ENCODE results near the gene APBB1IP. TPM values are rescaled to one million over a fixed set of nuclear protein-coding genes. Genes with fewer than 3 reads are reported as not detected.
"Not testable (repeated sequence)": the region's sequence is repeated elsewhere in the genome, so short reads cannot be mapped to it uniquely, and the experiment has no call there.

APBB1IP gene
- polyA plus RNA-seq (ENCODE audit: insufficient read depth in 1 of 5, insufficient read length in 5 of 5, low replicate concordance in 1 of 5), result 1 to 10 TPM; 1.7 to 2.6 (median 2.2) TPM
- long read RNA-seq, donor 1, result 0 reads
- long read RNA-seq, donor 2, result 0 reads
- long read RNA-seq, donor 3, result 0 reads
- long read RNA-seq, donor 4, result 0 reads
- long read RNA-seq, donor 5, result 0 reads
- long read RNA-seq, donor 6, result 0 reads
- long read RNA-seq, donor 7, result 0 reads
- long read RNA-seq, donor 8, partial matches to known transcripts, result 0 of 1 reads
- long read RNA-seq, donor 8, other reads (novel, unspliced or antisense), result 0 of 1 reads

GRCh38 chr10:26437637-26438461, at the start of gene APBB1IP:
APBB1IP (plus strand) TSS chr10:26438341; CDS start chr10:26492327, 53,986 bp downstream.
- DNase-seq, result peak; percentile 20 to 35

GRCh38 chr10:26389533-26389932, 48.6 kb upstream of the APBB1IP start:
- DNase-seq, result no peak

- DNase-seq, result no peak
Measured at GRCh38 chr10:26391701-26392695, 46.1 kb upstream of the APBB1IP start.

- DNase-seq, result not testable (repeated sequence)
Measured at GRCh38 chr10:26398353-26398752, 39.8 kb upstream of the APBB1IP start.

- no peak for DNase-seq
Measured at GRCh38 chr10:26407406-26407969, 30.7 kb upstream of the APBB1IP start.

GRCh38 chr10:26408858-26409494, 29.2 kb upstream of the APBB1IP start:
- no peak for DNase-seq

GRCh38 chr10:26410356-26410755, 27.8 kb upstream of the APBB1IP start:
- DNase-seq, result no peak

- DNase-seq, result no peak
Measured at GRCh38 chr10:26412932-26413331, 25.2 kb upstream of the APBB1IP start.

GRCh38 chr10:26413375-26413774, 24.8 kb upstream of the APBB1IP start:
- no peak for DNase-seq

- DNase-seq, result no peak
Measured at GRCh38 chr10:26417136-26417535, 21.0 kb upstream of the APBB1IP start.

GRCh38 chr10:26422977-26423376, 15.2 kb upstream of the APBB1IP start:
- DNase-seq, result no peak

GRCh38 chr10:26423722-26424121, 14.4 kb upstream of the APBB1IP start:
- DNase-seq, result no peak

GRCh38 chr10:26430641-26431163, 7.4 kb upstream of the APBB1IP start:
- no peak for DNase-seq

GRCh38 chr10:26432938-26433337, 5.2 kb upstream of the APBB1IP start:
- DNase-seq, result no peak

GRCh38 chr10:26435852-26436251, 2.3 kb upstream of the APBB1IP start:
- no peak for DNase-seq

- no peak for DNase-seq
Measured at GRCh38 chr10:26436848-26437247, 1.3 kb upstream of the APBB1IP start.

- DNase-seq, result no peak
Measured at GRCh38 chr10:26438534-26439341, 597 bp downstream of the APBB1IP start.

GRCh38 chr10:26439406-26440087, 1.4 kb downstream of the APBB1IP start:
- no peak for DNase-seq

GRCh38 chr10:26440088-26440470, 1.9 kb downstream of the APBB1IP start:
- no peak for DNase-seq

Data from right lung (tissue), 10 donors.